Activated T-helper 1 cell treated with anti-CD3 and anti-CD28 coated beads, Interleukin-12 subunit alpha, Interleukin-12 subunit beta, Interleukin-2, Interleukin-4 antibody, amounts not matched to agents 30 ng/mL and 10 ng/mL and 1 ng/mL, durations not matched to agents 14 hours and 24 hours and 36 hours (primary cell): ENCODE measurements around the gene SLC35D1. TPM values are rescaled to one million over a fixed set of nuclear protein-coding genes. Genes with fewer than 3 reads are reported as not detected.

ENCODE experiments used
- DNase-seq: peaks from one replicate; pipeline ENCODE4 v3.0.0; 2021; ENCODE audit warnings: low spot score
- H3K27ac Mint-ChIP-seq: one replicate; pipeline ENCODE4 v1.8.0; 2021; ENCODE audit warnings: mild to moderate bottlenecking, mixed read lengths
- H3K27me3 Mint-ChIP-seq: one replicate; pipeline ENCODE4 v1.8.0; 2022; ENCODE audit warnings: mild to moderate bottlenecking, moderate library complexity, mixed read lengths; ENCODE audit not compliant: insufficient read depth
- H3K36me3 Mint-ChIP-seq: one replicate; pipeline ENCODE4 v1.8.0; 2021; ENCODE audit warnings: low read depth, mixed read lengths
- H3K4me1 Mint-ChIP-seq: one replicate; pipeline ENCODE4 v1.8.0; 2021; ENCODE audit warnings: low read depth, mixed read lengths
- H3K4me3 Mint-ChIP-seq: one replicate; pipeline ENCODE4 v1.8.0; 2021; ENCODE audit warnings: mild to moderate bottlenecking, moderate library complexity, mixed read lengths
- H3K9me3 Mint-ChIP-seq: one replicate; pipeline ENCODE4 v1.8.0; 2021; ENCODE audit warnings: mixed read lengths
- intact Hi-C: fragments of 100-400 bp; cut with micrococcal nuclease; formaldehyde crosslinking; loops from one replicate; pipeline ENCODE4 v1.15.1; 2024
- total RNA-seq: library from RNA; stranded (reverse); gene quantifications from 2 replicates; pipeline ENCODE4 v1.2.3, GENCODE V29; 2022

SLC35D1 gene
- total RNA-seq, 1 donor from 2014 or later = 20.5 TPM

GRCh38 chr1:67062412-67062811, 8.5 kb upstream of the SLC35D1 start:
- H3K27me3 Mint-ChIP-seq = peaks cover 10% of the 10 kb centered on the region
- H3K9me3 Mint-ChIP-seq = peaks cover 9% of the 10 kb centered on the region
- H3K36me3 Mint-ChIP-seq = peaks cover 3% of the 10 kb centered on the region
- intact Hi-C loops = no loop called here
- H3K4me1 Mint-ChIP-seq = no peaks in the 10 kb centered on the region
- no peak overlapping the region for H3K4me3 Mint-ChIP-seq
- H3K27ac Mint-ChIP-seq = no peak overlapping the region
- no peak for DNase-seq

- Mint-ChIP-seq H3K27me3 (peaks cover 12% of the 10 kb centered on the region), H3K27ac (no peak overlapping the region), H3K4me1 (peaks cover under 1% of the 10 kb centered on the region), H3K36me3 (peaks cover 3% of the 10 kb centered on the region), H3K4me3 (no peak overlapping the region), H3K9me3 (no peaks in the 10 kb centered on the region)
- intact Hi-C loops = no loop called here
- no peak for DNase-seq
Measured at GRCh38 chr1:67061266-67061665, 7.3 kb upstream of the SLC35D1 start.

- Mint-ChIP-seq H3K27ac (no peak overlapping the region), H3K36me3 (peaks cover 3% of the 10 kb centered on the region), H3K27me3 (peaks cover 16% of the 10 kb centered on the region), H3K4me1 (peaks cover 5% of the 10 kb centered on the region), H3K4me3 (no peak overlapping the region), H3K9me3 (no peaks in the 10 kb centered on the region)
- no peak for DNase-seq
- intact Hi-C loops = no loop called here
Measured at GRCh38 chr1:67060811-67061218, 6.9 kb upstream of the SLC35D1 start.

GRCh38 chr1:67059346-67059745, 5.4 kb upstream of the SLC35D1 start:
- DNase-seq = no peak
- H3K27ac Mint-ChIP-seq = no peak overlapping the region
- intact Hi-C loops = no loop called here
- H3K9me3 Mint-ChIP-seq = no peaks in the 10 kb centered on the region
- H3K36me3 Mint-ChIP-seq = peaks cover 2% of the 10 kb centered on the region
- no peak overlapping the region for H3K4me3 Mint-ChIP-seq
- peaks cover 8% of the 10 kb centered on the region for H3K27me3 Mint-ChIP-seq
- peaks cover 17% of the 10 kb centered on the region for H3K4me1 Mint-ChIP-seq

- DNase-seq = no peak
- H3K9me3 Mint-ChIP-seq = no peaks in the 10 kb centered on the region
- H3K27me3 Mint-ChIP-seq = peaks cover 8% of the 10 kb centered on the region
- peaks cover 18% of the 10 kb centered on the region for H3K4me1 Mint-ChIP-seq
- H3K4me3 Mint-ChIP-seq = no peak overlapping the region
- H3K36me3 Mint-ChIP-seq = peaks cover 2% of the 10 kb centered on the region
- no peak overlapping the region for H3K27ac Mint-ChIP-seq
- intact Hi-C loops = no loop called here
Measured at GRCh38 chr1:67058761-67059160, 4.8 kb upstream of the SLC35D1 start.

- DNase-seq = no peak
- peaks cover 6% of the 10 kb centered on the region for H3K27me3 Mint-ChIP-seq
- intact Hi-C loops = no loop called here
- H3K4me3 Mint-ChIP-seq = no peak overlapping the region
- peaks cover 2% of the 10 kb centered on the region for H3K36me3 Mint-ChIP-seq
- peaks cover 18% of the 10 kb centered on the region for H3K4me1 Mint-ChIP-seq
- H3K27ac Mint-ChIP-seq = no peak overlapping the region
- no peaks in the 10 kb centered on the region for H3K9me3 Mint-ChIP-seq
Measured at GRCh38 chr1:67058242-67058641, 4.3 kb upstream of the SLC35D1 start.

GRCh38 chr1:67053535-67053784, 488 bp downstream of the SLC35D1 start:
- intact Hi-C loops = loop anchor here (1.0 to 5.0 kb wide), 7 partner anchors 57 to 289 kb away; partner anchors contain the start of genes DNAI4 and MIER1
- peaks cover 6% of the 10 kb centered on the region for H3K27me3 Mint-ChIP-seq

GRCh38 chr1:67052741-67053534, 1.0 kb downstream of the SLC35D1 start:
- H3K27me3 Mint-ChIP-seq = peaks cover 6% of the 10 kb centered on the region
- peak; percentile 2 for DNase-seq
- no peaks in the 10 kb centered on the region for H3K9me3 Mint-ChIP-seq
- peaks cover 35% of the 10 kb centered on the region for H3K36me3 Mint-ChIP-seq
- intact Hi-C loops = loop anchor here (1.0 to 5.0 kb wide), 7 partner anchors 56 to 288 kb away; partner anchors contain the start of genes DNAI4 and MIER1
- H3K4me3 Mint-ChIP-seq = peak overlapping the region; percentile 93
- H3K27ac Mint-ChIP-seq = peak overlapping the region; percentile 90
- H3K4me1 Mint-ChIP-seq = peaks cover 55% of the 10 kb centered on the region

More at GRCh38 chr1:67053535-67053784, 488 bp downstream of the SLC35D1 start:
- Mint-ChIP-seq H3K9me3 (no peaks in the 10 kb centered on the region), H3K4me1 (peaks cover 50% of the 10 kb centered on the region), H3K4me3 (peak overlapping the region; percentile 93), H3K27ac (peak overlapping the region; percentile 94), H3K36me3 (peaks cover 34% of the 10 kb centered on the region)
- DNase-seq = peak; percentile 27

GRCh38 chr1:67051196-67051595, 2.8 kb downstream of the SLC35D1 start:
- Mint-ChIP-seq H3K27me3 (peaks cover 4% of the 10 kb centered on the region), H3K27ac (no peak overlapping the region), H3K4me1 (peaks cover 62% of the 10 kb centered on the region), H3K4me3 (peak overlapping the region; percentile 52), H3K9me3 (no peaks in the 10 kb centered on the region), H3K36me3 (peaks cover 40% of the 10 kb centered on the region)
- intact Hi-C loops = loop anchor here (5.0 kb wide), 2 partner anchors 69 to 141 kb away; no protein-coding TSS in a partner anchor
- DNase-seq = no peak

GRCh38 chr1:67044631-67045270, 9.2 kb downstream of the SLC35D1 start:
- Mint-ChIP-seq H3K36me3 (peaks cover 56% of the 10 kb centered on the region), H3K27ac (no peak overlapping the region)
- intact Hi-C loops = no loop called here

GRCh38 chr1:67043366-67043765, 10.6 kb downstream of the SLC35D1 start:
- Mint-ChIP-seq H3K4me3 (no peak overlapping the region), H3K9me3 (no peaks in the 10 kb centered on the region), H3K27me3 (no peaks in the 10 kb centered on the region), H3K4me1 (peaks cover 12% of the 10 kb centered on the region), H3K27ac (no peak overlapping the region), H3K36me3 (peaks cover 57% of the 10 kb centered on the region)
- DNase-seq = no peak
- intact Hi-C loops = no loop called here

More at GRCh38 chr1:67044631-67045270, 9.2 kb downstream of the SLC35D1 start:
- Mint-ChIP-seq H3K4me1 (peaks cover 14% of the 10 kb centered on the region), H3K4me3 (no peak overlapping the region), H3K9me3 (no peaks in the 10 kb centered on the region), H3K27me3 (no peaks in the 10 kb centered on the region)
- DNase-seq = no peak

- H3K36me3 Mint-ChIP-seq = peaks cover 67% of the 10 kb centered on the region
- H3K4me1 Mint-ChIP-seq = peaks cover 11% of the 10 kb centered on the region
- intact Hi-C loops = no loop called here
- no peaks in the 10 kb centered on the region for H3K27me3 Mint-ChIP-seq
- peaks cover 5% of the 10 kb centered on the region for H3K9me3 Mint-ChIP-seq
- no peak for DNase-seq
- no peak overlapping the region for H3K4me3 Mint-ChIP-seq
- H3K27ac Mint-ChIP-seq = no peak overlapping the region
Measured at GRCh38 chr1:67041841-67042503, 12.0 kb downstream of the SLC35D1 start.

- no peak overlapping the region for H3K27ac Mint-ChIP-seq
- DNase-seq = no peak
- H3K4me1 Mint-ChIP-seq = peaks cover 10% of the 10 kb centered on the region
- intact Hi-C loops = no loop called here
- H3K4me3 Mint-ChIP-seq = no peak overlapping the region
- peaks cover 19% of the 10 kb centered on the region for H3K9me3 Mint-ChIP-seq
- H3K27me3 Mint-ChIP-seq = no peaks in the 10 kb centered on the region
- peaks cover 79% of the 10 kb centered on the region for H3K36me3 Mint-ChIP-seq
Measured at GRCh38 chr1:67040405-67040804, 13.5 kb downstream of the SLC35D1 start.
